ENCODE measurements around the gene TSPEAR. TPM values are rescaled to one million over a fixed set of nuclear protein-coding genes. Genes with fewer than 3 reads are reported as not detected.

TSPEAR gene
- total RNA-seq, 1 experiment from 2014 or later: not detected

GRCh38 chr21:44615466-44615865 lies 95.9 kb downstream of the TSPEAR start:
- intact Hi-C loops (cut with micrococcal nuclease): no loop called here
- Mint-ChIP-seq H3K9me3 (ENCODE audit: unreplicated experiment) (peaks cover 26% of the 10 kb centered on the region), H3K36me3 (ENCODE audit: insufficient read depth, unreplicated experiment) (no peaks in the 10 kb centered on the region), H3K4me3 (ENCODE audit: unreplicated experiment) (no peak overlapping the region), H3K27ac (ENCODE audit: low read depth, unreplicated experiment) (no peak overlapping the region), H3K4me1 (ENCODE audit: insufficient read depth, unreplicated experiment) (peaks cover 8% of the 10 kb centered on the region), H3K27me3 (ENCODE audit: insufficient read depth, unreplicated experiment) (peaks cover 73% of the 10 kb centered on the region)
- ChIA-PET CTCF (no interaction called here), POLR2A (no interaction called here)
- TF ChIP-seq, protein P1, sequence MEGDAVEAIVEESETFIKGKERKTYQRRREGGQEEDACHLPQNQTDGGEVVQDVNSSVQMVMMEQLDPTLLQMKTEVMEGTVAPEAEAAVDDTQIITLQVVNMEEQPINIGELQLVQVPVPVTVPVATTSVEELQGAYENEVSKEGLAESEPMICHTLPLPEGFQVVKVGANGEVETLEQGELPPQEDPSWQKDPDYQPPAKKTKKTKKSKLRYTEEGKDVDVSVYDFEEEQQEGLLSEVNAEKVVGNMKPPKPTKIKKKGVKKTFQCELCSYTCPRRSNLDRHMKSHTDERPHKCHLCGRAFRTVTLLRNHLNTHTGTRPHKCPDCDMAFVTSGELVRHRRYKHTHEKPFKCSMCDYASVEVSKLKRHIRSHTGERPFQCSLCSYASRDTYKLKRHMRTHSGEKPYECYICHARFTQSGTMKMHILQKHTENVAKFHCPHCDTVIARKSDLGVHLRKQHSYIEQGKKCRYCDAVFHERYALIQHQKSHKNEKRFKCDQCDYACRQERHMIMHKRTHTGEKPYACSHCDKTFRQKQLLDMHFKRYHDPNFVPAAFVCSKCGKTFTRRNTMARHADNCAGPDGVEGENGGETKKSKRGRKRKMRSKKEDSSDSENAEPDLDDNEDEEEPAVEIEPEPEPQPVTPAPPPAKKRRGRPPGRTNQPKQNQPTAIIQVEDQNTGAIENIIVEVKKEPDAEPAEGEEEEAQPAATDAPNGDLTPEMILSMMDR (IDR thresholded peaks at IDR 0.05; ENCODE audit: unreplicated experiment): no peak
- no peak for DNase-seq (ENCODE audit: unreplicated experiment)
- BruUV-seq (replicated peaks): no TSS peak

DNA sequence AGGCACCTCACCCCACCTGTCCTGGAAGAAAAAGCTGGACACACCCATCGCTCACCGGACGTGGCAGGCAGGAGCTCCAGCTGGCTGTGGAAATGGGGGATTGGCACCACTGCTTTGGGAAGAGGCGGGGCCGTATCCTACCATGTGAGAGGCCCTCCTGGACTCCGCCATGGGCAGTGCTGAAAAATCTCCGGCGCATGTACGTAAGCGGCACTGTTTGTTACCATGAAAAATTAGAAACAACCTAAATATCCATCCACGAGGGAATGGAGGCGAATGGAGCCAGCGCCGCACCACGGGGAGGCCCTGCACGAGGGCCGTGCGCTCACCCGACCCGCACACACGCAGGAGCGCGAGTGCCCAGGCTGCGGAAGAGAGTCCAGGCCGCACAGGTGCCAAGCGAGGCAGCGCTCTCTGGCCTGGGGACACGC lies 96.4 kb downstream of the TSPEAR start:
- H3K27ac Mint-ChIP-seq (ENCODE audit: low read depth, unreplicated experiment): no peak overlapping the region
- BruUV-seq (replicated peaks): no TSS peak
- no peak overlapping the region for H3K4me3 Mint-ChIP-seq (ENCODE audit: unreplicated experiment)
- intact Hi-C loops (cut with micrococcal nuclease): no loop called here
- peaks cover 8% of the 10 kb centered on the region for H3K4me1 Mint-ChIP-seq (ENCODE audit: insufficient read depth, unreplicated experiment)
- no peaks in the 10 kb centered on the region for H3K36me3 Mint-ChIP-seq (ENCODE audit: insufficient read depth, unreplicated experiment)
- peaks cover 23% of the 10 kb centered on the region for H3K9me3 Mint-ChIP-seq (ENCODE audit: unreplicated experiment)
- TF ChIP-seq, protein P1 (IDR thresholded peaks at IDR 0.05; ENCODE audit: unreplicated experiment): no peak
- DNase-seq (ENCODE audit: unreplicated experiment): no peak
- POLR2A ChIA-PET: no interaction called here
- CTCF ChIA-PET: no interaction called here
- H3K27me3 Mint-ChIP-seq (ENCODE audit: insufficient read depth, unreplicated experiment): peaks cover 71% of the 10 kb centered on the region

- TF ChIP-seq, protein P1 (IDR thresholded peaks at IDR 0.05; ENCODE audit: unreplicated experiment): no peak
- intact Hi-C loops (cut with micrococcal nuclease): no loop called here
- H3K27me3 Mint-ChIP-seq (ENCODE audit: insufficient read depth, unreplicated experiment): peaks cover 69% of the 10 kb centered on the region
- no peak overlapping the region for H3K4me3 Mint-ChIP-seq (ENCODE audit: unreplicated experiment)
- no peak for DNase-seq (ENCODE audit: unreplicated experiment)
- peaks cover 8% of the 10 kb centered on the region for H3K4me1 Mint-ChIP-seq (ENCODE audit: insufficient read depth, unreplicated experiment)
- no peaks in the 10 kb centered on the region for H3K36me3 Mint-ChIP-seq (ENCODE audit: insufficient read depth, unreplicated experiment)
- BruUV-seq (replicated peaks): no TSS peak
- CTCF ChIA-PET: no interaction called here
- H3K27ac Mint-ChIP-seq (ENCODE audit: low read depth, unreplicated experiment): no peak overlapping the region
- H3K9me3 Mint-ChIP-seq (ENCODE audit: unreplicated experiment): peaks cover 23% of the 10 kb centered on the region
- POLR2A ChIA-PET: no interaction called here
Measured at GRCh38 chr21:44614161-44614631, 97.2 kb downstream of the TSPEAR start.

GRCh38 chr21:44613386-44614155 lies 97.8 kb downstream of the TSPEAR start:
- TF ChIP-seq, protein P1 (IDR thresholded peaks at IDR 0.05; ENCODE audit: unreplicated experiment): no peak
- POLR2A ChIA-PET: no interaction called here
- no TSS peak for BruUV-seq (replicated peaks)
- H3K27me3 Mint-ChIP-seq (ENCODE audit: insufficient read depth, unreplicated experiment): peaks cover 69% of the 10 kb centered on the region
- intact Hi-C loops (cut with micrococcal nuclease): no loop called here
- no peak overlapping the region for H3K27ac Mint-ChIP-seq (ENCODE audit: low read depth, unreplicated experiment)
- CTCF ChIA-PET: interaction anchor here (1.1 kb wide), 1 partner anchor 129 kb away, joined by 3 read pairs; no protein-coding TSS in a partner anchor
- H3K4me1 Mint-ChIP-seq (ENCODE audit: insufficient read depth, unreplicated experiment): peaks cover 8% of the 10 kb centered on the region
- H3K4me3 Mint-ChIP-seq (ENCODE audit: unreplicated experiment): no peak overlapping the region
- no peak for DNase-seq (ENCODE audit: unreplicated experiment)
- no peaks in the 10 kb centered on the region for H3K36me3 Mint-ChIP-seq (ENCODE audit: insufficient read depth, unreplicated experiment)
- peaks cover 25% of the 10 kb centered on the region for H3K9me3 Mint-ChIP-seq (ENCODE audit: unreplicated experiment)
